ENCODE measurements around the gene ABHD6.

Gene ABHD6

DNA sequence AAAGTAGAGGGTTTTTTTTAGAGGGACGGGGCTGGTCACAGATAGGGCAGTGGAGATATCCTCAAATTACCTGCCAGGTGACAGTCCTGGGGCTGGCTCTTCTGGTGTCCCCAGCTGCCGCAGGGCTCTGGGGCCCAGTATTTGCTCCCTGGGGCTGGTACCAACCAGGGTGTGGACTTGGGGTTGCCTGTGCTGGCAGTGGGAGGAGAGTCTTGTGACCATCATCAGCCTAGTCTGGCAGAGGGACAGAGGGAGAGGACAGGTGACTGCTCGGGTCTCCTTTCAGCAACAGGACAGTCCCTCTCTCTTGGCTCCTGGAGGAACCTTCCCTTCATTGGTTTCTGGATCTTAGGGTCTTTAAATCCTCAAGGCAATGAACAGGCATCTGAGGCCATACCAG, 60.6 kb downstream of the ABHD6 start:
- no peak overlapping the region for H3K4me3 ChIP-seq (ENCODE audit: low read depth, low read length)
- H3K9me3 ChIP-seq (ENCODE audit: control insufficient read depth, insufficient read depth, low read depth, low read length), result no peaks in the 10 kb centered on the region
- ChIA-PET POLR2A (interaction anchor here (0.5 to 0.6 kb wide), 2 partner anchors 12 to 583 kb away, joined by 3 to 5 read pairs; no protein-coding TSS in a partner anchor), CTCF (interaction anchor here (6.1 kb wide), 1 partner anchor 111 kb away, joined by 55 read pairs; no protein-coding TSS in a partner anchor)
- H3K4me1 ChIP-seq (ENCODE audit: control insufficient read depth, insufficient read depth, low read length), result no peaks in the 10 kb centered on the region
- H3K27ac ChIP-seq (ENCODE audit: extremely low read depth, low read depth, low read length), result no peak overlapping the region
- H3K36me3 ChIP-seq (ENCODE audit: control insufficient read depth in 2 of 2, insufficient read depth in 1 of 2, low read length in 2 of 2), result no peaks in the 10 kb centered on the region; a peak in 1 of 3 replicates
- TF ChIP-seq ZNF10 (tag by site-specific recombination; IDR thresholded peaks at IDR 0.05), result no peak
- TF ChIP-seq ZNF335 (tag by site-specific recombination; conservative IDR thresholded peaks at IDR 0.05), result no peak
- TF ChIP-seq ZFP3 (tag by site-specific recombination; IDR thresholded peaks at IDR 0.05; ENCODE audit: low read depth), result no peak
- no peak for TF ChIP-seq ZNF623 (tag by site-specific recombination; IDR thresholded peaks at IDR 0.05)
- TF ChIP-seq, protein P1, sequence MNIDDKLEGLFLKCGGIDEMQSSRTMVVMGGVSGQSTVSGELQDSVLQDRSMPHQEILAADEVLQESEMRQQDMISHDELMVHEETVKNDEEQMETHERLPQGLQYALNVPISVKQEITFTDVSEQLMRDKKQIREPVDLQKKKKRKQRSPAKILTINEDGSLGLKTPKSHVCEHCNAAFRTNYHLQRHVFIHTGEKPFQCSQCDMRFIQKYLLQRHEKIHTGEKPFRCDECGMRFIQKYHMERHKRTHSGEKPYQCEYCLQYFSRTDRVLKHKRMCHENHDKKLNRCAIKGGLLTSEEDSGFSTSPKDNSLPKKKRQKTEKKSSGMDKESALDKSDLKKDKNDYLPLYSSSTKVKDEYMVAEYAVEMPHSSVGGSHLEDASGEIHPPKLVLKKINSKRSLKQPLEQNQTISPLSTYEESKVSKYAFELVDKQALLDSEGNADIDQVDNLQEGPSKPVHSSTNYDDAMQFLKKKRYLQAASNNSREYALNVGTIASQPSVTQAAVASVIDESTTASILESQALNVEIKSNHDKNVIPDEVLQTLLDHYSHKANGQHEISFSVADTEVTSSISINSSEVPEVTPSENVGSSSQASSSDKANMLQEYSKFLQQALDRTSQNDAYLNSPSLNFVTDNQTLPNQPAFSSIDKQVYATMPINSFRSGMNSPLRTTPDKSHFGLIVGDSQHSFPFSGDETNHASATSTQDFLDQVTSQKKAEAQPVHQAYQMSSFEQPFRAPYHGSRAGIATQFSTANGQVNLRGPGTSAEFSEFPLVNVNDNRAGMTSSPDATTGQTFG (tag by site-specific recombination; IDR thresholded peaks at IDR 0.05; ENCODE audit: borderline replicate concordance), result no peak
- no peak for TF ChIP-seq ZNF391 (tag by site-specific recombination; IDR thresholded peaks at IDR 0.05; ENCODE audit: borderline replicate concordance, low read depth)
- TF ChIP-seq IKZF3 (tag by site-specific recombination; IDR thresholded peaks at IDR 0.05), result no peak
- no peak for TF ChIP-seq ZNF341 (tag by site-specific recombination; IDR thresholded peaks at IDR 0.05; ENCODE audit: low read depth)
- TF ChIP-seq, protein P2, sequence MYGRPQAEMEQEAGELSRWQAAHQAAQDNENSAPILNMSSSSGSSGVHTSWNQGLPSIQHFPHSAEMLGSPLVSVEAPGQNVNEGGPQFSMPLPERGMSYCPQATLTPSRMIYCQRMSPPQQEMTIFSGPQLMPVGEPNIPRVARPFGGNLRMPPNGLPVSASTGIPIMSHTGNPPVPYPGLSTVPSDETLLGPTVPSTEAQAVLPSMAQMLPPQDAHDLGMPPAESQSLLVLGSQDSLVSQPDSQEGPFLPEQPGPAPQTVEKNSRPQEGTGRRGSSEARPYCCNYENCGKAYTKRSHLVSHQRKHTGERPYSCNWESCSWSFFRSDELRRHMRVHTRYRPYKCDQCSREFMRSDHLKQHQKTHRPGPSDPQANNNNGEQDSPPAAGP (tag by site-specific recombination; IDR thresholded peaks at IDR 0.05), result no peak
- TF ChIP-seq ZNF548 (tag by site-specific recombination; IDR thresholded peaks at IDR 0.05), result no peak
- TF ChIP-seq ZNF785 (tag by site-specific recombination; IDR thresholded peaks at IDR 0.05), result no peak
- no peak for TF ChIP-seq ZNF138 (tag by site-specific recombination; IDR thresholded peaks at IDR 0.05; ENCODE audit: borderline replicate concordance)
- TF ChIP-seq, protein P3, sequence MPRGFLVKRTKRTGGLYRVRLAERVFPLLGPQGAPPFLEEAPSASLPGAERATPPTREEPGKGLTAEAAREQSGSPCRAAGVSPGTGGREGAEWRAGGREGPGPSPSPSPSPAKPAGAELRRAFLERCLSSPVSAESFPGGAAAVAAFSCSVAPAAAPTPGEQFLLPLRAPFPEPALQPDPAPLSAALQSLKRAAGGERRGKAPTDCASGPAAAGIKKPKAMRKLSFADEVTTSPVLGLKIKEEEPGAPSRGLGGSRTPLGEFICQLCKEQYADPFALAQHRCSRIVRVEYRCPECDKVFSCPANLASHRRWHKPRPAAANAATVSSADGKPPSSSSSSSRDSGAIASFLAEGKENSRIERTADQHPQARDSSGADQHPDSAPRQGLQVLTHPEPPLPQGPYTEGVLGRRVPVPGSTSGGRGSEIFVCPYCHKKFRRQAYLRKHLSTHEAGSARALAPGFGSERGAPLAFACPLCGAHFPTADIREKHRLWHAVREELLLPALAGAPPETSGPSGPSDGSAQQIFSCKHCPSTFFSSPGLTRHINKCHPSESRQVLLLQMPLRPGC (tag by site-specific recombination; IDR thresholded peaks at IDR 0.05), result no peak
- TF ChIP-seq, protein P4, sequence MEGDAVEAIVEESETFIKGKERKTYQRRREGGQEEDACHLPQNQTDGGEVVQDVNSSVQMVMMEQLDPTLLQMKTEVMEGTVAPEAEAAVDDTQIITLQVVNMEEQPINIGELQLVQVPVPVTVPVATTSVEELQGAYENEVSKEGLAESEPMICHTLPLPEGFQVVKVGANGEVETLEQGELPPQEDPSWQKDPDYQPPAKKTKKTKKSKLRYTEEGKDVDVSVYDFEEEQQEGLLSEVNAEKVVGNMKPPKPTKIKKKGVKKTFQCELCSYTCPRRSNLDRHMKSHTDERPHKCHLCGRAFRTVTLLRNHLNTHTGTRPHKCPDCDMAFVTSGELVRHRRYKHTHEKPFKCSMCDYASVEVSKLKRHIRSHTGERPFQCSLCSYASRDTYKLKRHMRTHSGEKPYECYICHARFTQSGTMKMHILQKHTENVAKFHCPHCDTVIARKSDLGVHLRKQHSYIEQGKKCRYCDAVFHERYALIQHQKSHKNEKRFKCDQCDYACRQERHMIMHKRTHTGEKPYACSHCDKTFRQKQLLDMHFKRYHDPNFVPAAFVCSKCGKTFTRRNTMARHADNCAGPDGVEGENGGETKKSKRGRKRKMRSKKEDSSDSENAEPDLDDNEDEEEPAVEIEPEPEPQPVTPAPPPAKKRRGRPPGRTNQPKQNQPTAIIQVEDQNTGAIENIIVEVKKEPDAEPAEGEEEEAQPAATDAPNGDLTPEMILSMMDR (tag by site-specific recombination; IDR thresholded peaks at IDR 0.05), result no peak
- no peak for TF ChIP-seq ZNF654 (tag by site-specific recombination; IDR thresholded peaks at IDR 0.05; ENCODE audit: low read depth)
- TF ChIP-seq, protein P5, sequence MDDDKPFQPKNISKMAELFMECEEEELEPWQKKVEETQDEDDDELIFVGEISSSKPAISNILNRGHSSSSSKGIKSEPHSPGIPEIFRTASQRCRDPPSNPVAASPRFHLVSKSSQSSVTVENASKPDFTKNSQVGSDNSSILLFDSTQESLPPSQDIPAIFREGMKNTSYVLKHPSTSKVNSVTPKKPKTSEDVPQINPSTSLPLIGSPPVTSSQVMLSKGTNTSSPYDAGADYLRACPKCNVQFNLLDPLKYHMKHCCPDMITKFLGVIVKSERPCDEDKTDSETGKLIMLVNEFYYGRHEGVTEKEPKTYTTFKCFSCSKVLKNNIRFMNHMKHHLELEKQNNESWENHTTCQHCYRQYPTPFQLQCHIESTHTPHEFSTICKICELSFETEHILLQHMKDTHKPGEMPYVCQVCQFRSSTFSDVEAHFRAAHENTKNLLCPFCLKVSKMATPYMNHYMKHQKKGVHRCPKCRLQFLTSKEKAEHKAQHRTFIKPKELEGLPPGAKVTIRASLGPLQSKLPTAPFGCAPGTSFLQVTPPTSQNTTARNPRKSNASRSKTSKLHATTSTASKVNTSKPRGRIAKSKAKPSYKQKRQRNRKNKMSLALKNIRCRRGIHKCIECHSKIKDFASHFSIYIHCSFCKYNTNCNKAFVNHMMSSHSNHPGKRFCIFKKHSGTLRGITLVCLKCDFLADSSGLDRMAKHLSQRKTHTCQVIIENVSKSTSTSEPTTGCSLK (tag by site-specific recombination; IDR thresholded peaks at IDR 0.05), result no peak
- TF ChIP-seq, protein P6, sequence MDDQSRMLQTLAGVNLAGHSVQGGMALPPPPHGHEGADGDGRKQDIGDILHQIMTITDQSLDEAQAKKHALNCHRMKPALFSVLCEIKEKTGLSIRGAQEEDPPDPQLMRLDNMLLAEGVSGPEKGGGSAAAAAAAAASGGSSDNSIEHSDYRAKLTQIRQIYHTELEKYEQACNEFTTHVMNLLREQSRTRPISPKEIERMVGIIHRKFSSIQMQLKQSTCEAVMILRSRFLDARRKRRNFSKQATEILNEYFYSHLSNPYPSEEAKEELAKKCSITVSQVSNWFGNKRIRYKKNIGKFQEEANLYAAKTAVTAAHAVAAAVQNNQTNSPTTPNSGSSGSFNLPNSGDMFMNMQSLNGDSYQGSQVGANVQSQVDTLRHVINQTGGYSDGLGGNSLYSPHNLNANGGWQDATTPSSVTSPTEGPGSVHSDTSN (CRISPR knock-in tag; IDR thresholded peaks at IDR 0.05), result no peak

Data from HEK293 (cell line).